Heart right ventricle (tissue), 16 donors: ENCODE data around the gene ZSWIM3. TPM values are rescaled to one million over a fixed set of nuclear protein-coding genes. Genes with fewer than 3 reads are reported as not detected.

ENCODE experiments used
- ATAC-seq, 8 donors: fragments of 200-7000 bp; cut with Tn5 transposase; one replicate each; pipeline ENCODE4 v1.9.1; 2020; ENCODE audit warnings: mild to moderate bottlenecking in 8 of 8, moderate library complexity in 8 of 8, moderate number of reproducible peaks in 1 of 8
- DNase-seq, 2 donors: peaks; one replicate each; pipeline ENCODE4 v3.0.0-alpha.2; 2020
- H3K27ac ChIP-seq, 10 donors: fragments of 200-600 bp; sonication (generic) in 2 of 10; one replicate each; pipeline versions ENCODE4 v1.5.0 to v1.8.0; 2020 to 2022; ENCODE audit warnings: mild to moderate bottlenecking in 3 of 10
- H3K27me3 ChIP-seq, 7 donors: fragments of 200-600 bp; one replicate each; pipeline ENCODE4 v1.8.0; 2021 to 2022; ENCODE audit warnings: mild to moderate bottlenecking in 2 of 7
- H3K36me3 ChIP-seq, 9 donors: fragments of 200-600 bp; sonication (generic) in 1 of 9; one replicate each; pipeline versions ENCODE4 v1.5.0 to v1.8.0; 2020 to 2022; ENCODE audit warnings: mild to moderate bottlenecking in 2 of 9
- H3K4me1 ChIP-seq, 9 donors: fragments of 200-600 bp; sonication (generic) in 1 of 9; one replicate each; pipeline versions ENCODE4 v1.5.0 to v1.8.0; 2020 to 2022; ENCODE audit warnings: mild to moderate bottlenecking in 4 of 9
- H3K4me3 ChIP-seq, 10 donors: fragments of 200-600 bp; sonication (generic) in 2 of 10; one replicate each; pipeline versions ENCODE4 v1.5.0 to v1.8.0; 2020 to 2022; ENCODE audit warnings: mild to moderate bottlenecking in 7 of 10, moderate library complexity in 2 of 10
- H3K9me3 ChIP-seq, 11 donors: fragments of 200-600 bp in 10 of 11; sonication (generic) in 2 of 11; one replicate each; pipeline versions ENCODE4 v1.5.0 to v1.8.0; 2013 to 2022; ENCODE audit warnings: mild to moderate bottlenecking in 2 of 11, control low read depth in 1 of 11, moderate library complexity in 1 of 11
- CTCF ChIP-seq, 9 donors: fragments of 200-600 bp; sonication (generic) in 2 of 9; IDR thresholded peaks; one replicate each; pipeline versions ENCODE4 v1.5.0 to v1.8.0; 2021 to 2022; ENCODE audit warnings: antibody characterized with exemption in 9 of 9, mild to moderate bottlenecking in 5 of 9, moderate library complexity in 1 of 9
- WGBS, 2 donors: extraction: QIAGEN DNeasy Blood & Tissue Kit; methylation state at CpG; one replicate each; pipeline ENCODE4 v1.1.7; 2013; ENCODE audit warnings: inconsistent platforms in 1 of 2; 5-methylcytosine and 5-hydroxymethylcytosine counted together
- intact Hi-C, 10 donors: fragments of 100-400 bp; cut with DNase I; formaldehyde crosslinking; loops; one replicate each; pipeline versions ENCODE4 v1.11.1 to v1.14.2; 2022
- polyA plus RNA-seq, 2 donors: library from polyadenylated mRNA; stranded (reverse); fragments of 200-250 nt; gene quantifications; one replicate each; pipeline ENCODE4 v1.2.3, GENCODE V29; 2013
- total RNA-seq, 10 donors: library from RNA; stranded (reverse); fragmentation: NEBNext Ultra II Directional in 3 of 10; extraction: Animal tissue kit (Norgen Biotek cat#: 25700) in 3 of 10; gene quantifications; one replicate each; pipeline versions ENCODE4 v1.2.1 to v1.2.4, GENCODE V29; 2021 to 2023
- donor health status: Arrhythmogenic right ventricular cardiomyopathy.
- donor health status: ischemic (EF 13 %, LVEDD 7.1; RV severe dilation, severe dysfunction).
- donor health status: healthy with polysubstance abuse.
- donor health status: DM: no; HTN: yes; CAD: no.
- donor health status: DM: no; HTN: no; CAD: no.
- donor health status: ischemic (EF 25% LVEDD 6.9; RV normal size, moderate dysfunction).
- donor health status: ischemic (EF 25% LVEDD 5.7; RV mildly dilated, moderate dysfunction).
- donor health status: healthy.
- donor health status: DM: yes; HTN: yes; CAD: no.
- donor health status: Ischemic cardiomyopathy.
- donor health status: ischemic (EF 35%, LVEDD 5.7; RV mildly dilated, moderate dysfunction).
- donor health status: nonischemic (EF 11% LVEDD 7.7; RV severe dilation, severe dysfunction).
- donor health status: DM: yes; HTN: yes; CAD: no.
- donor health status: PGD.
- donor health status: ischemic (EF 29% LVEDD 5.4; RV normal size, mild dysfunction).
- donor health status: nonischemic (EF 23%, LVEDD 6.1; RV moderate dilation, normal function).

Gene ZSWIM3
- total and polyA plus RNA-seq, 12 donors: 1.4 to 2.5 (median 1.9) TPM

GRCh38 chr20:45910670-45911485, 53.5 kb downstream of the ZSWIM3 start:
- Histone ChIP-seq H3K4me3 (peak overlapping the region; percentile 33 to 64 (median 58)), H3K27me3 (peaks cover 0 to 11% (median 0%) of the 10 kb centered on the region in 7 donors), H3K27ac (peak overlapping the region; percentile 19 to 84 (median 80)), H3K9me3 (no peaks in the 10 kb centered on the region), H3K4me1 (peaks cover 6 to 59% (median 27%) of the 10 kb centered on the region in 9 donors), H3K36me3 (peaks cover 0 to 38% (median 0%) of the 10 kb centered on the region in 9 donors)
- DNase-seq (peak; percentile 95 to 97), ATAC-seq (peak; percentile 87 to 95 (median 91))
- TF ChIP-seq CTCF (IDR thresholded peaks at IDR 0.05): no peak
- intact Hi-C loops: loop anchor here in 2 of 10 donors (2.0 kb wide), 2 partner anchors 20 to 24 kb away; partner anchors contain the start of genes PCIF1 (in 2 of the 2), CTSA (in 1 of the 2) and NEURL2 (in 1 of the 2)
- 4% methylated on average over 43 of the region's 43 CpGs for WGBS, 2 donors

GRCh38 chr20:45911486-45912343, 54.3 kb downstream of the ZSWIM3 start, which contains the start of gene PLTP:
Gene PLTP, minus strand, starts transcription at chr20:45912155. Its CDS starts 703 bp downstream, at chr20:45911452.
- intact Hi-C loops: loop anchor here in 2 of 10 donors (2.0 kb wide), 2 partner anchors 21 to 23 kb away; partner anchors contain the start of genes PCIF1 (in 2 of the 2), CTSA (in 1 of the 2) and NEURL2 (in 1 of the 2)
- Histone ChIP-seq H3K27ac (peak within 1 kb of the TSS; percentile 19 to 84 (median 80)), H3K27me3 (peaks cover 0 to 11% (median 0%) of the 10 kb centered on the region in 7 donors), H3K4me1 (peaks cover 6 to 59% (median 27%) of the 10 kb centered on the region in 9 donors), H3K36me3 (peaks cover 0 to 30% (median 0%) of the 10 kb centered on the region in 9 donors), H3K9me3 (no peaks in the 10 kb centered on the region), H3K4me3 (peak within 1 kb of the TSS; percentile 33 to 64 (median 58))
- peak; percentile 75 to 82 for DNase-seq
- no peak for TF ChIP-seq CTCF (IDR thresholded peaks at IDR 0.05)
- 0 to 1% methylated on average over 50 to 58 of the region's 58 CpGs for WGBS, 2 donors
- peak; percentile 54 to 73 (median 64) for ATAC-seq

- 27 to 28% methylated on average over 4 of the region's 4 CpGs for WGBS, 2 donors
- DNase-seq (no peak), ATAC-seq (no peak)
- Histone ChIP-seq H3K4me3 (peak overlapping the region; percentile 33 to 64 (median 58)), H3K4me1 (peaks cover 6 to 65% (median 29%) of the 10 kb centered on the region in 9 donors), H3K36me3 (peaks cover 0 to 24% (median 0%) of the 10 kb centered on the region in 9 donors), H3K27me3 (peaks cover 0 to 11% (median 0%) of the 10 kb centered on the region in 7 donors), H3K9me3 (no peaks in the 10 kb centered on the region), H3K27ac (peak overlapping the region in 8 of 10 donors; percentile 78 to 84 (median 80))
- no peak for TF ChIP-seq CTCF (IDR thresholded peaks at IDR 0.05)
- intact Hi-C loops: no loop called here
Observed at GRCh38 chr20:45912344-45912682, 54.9 kb downstream of the ZSWIM3 start.

GRCh38 chr20:45913116-45913515, 55.7 kb downstream of the ZSWIM3 start:
- ATAC-seq (no peak), DNase-seq (no peak)
- peaks cover 6 to 73% (median 32%) of the 10 kb centered on the region in 9 donors for H3K4me1 ChIP-seq
- peak overlapping the region in 3 of 10 donors; percentile 83 to 84 (median 83) for H3K27ac ChIP-seq
- TF ChIP-seq CTCF (IDR thresholded peaks at IDR 0.05): no peak
- WGBS, 2 donors: 50 to 56% methylated on average over 5 of the region's 5 CpGs
- peaks cover 0 to 17% (median 0%) of the 10 kb centered on the region in 9 donors for H3K36me3 ChIP-seq
- peaks cover 0 to 11% (median 0%) of the 10 kb centered on the region in 7 donors for H3K27me3 ChIP-seq
- no peaks in the 10 kb centered on the region for H3K9me3 ChIP-seq
- H3K4me3 ChIP-seq: no peak overlapping the region
- intact Hi-C loops: no loop called here
